D341Med (cell line): ENCODE results near the gene YBEY.

ENCODE experiments used
- DNase-seq: peaks from one replicate; pipeline ENCODE4 v3.0.0; 2012; ENCODE audit warnings: low spot score

YBEY gene

DNA sequence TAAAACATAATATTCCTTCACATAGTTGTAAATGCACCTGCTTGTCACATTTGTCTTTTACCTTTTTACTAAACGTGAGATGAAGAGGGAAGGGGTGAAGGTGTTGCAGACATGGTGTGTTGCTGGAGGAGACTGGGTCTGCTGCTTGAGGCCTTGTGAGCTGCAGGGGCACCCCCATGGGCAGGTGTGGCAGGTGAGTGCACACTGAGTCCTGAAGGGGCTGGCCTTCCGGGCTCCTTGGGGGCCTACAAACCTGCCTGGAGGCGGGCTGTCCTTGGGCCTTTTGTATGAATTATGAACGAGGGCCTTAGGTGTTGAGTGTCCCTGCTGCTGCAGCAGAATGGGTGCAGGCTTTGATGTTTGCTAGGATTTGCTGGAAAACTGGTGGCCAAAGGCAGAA, 41.6 kb downstream of the YBEY start:
- DNase-seq, result no peak

DNA sequence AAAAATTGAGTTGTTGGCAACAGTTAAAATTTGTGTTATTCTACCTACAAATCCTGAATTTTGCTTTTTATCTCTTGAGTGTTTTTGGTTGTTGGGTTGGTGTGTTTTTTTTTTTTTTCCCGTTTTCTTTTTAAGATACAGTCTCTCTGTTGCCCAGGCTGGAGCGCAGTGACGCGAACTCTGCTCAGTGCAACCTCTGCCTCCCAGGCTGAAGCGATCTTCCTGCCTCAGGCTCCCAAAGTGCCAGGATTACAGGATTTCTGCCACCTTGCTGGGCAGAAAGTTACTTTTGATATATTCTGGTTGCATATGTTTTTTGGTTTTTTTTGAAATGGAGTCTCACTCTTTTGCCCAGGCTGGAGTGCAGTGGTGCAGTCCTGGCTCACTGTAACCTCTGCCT, 42.0 kb downstream of the YBEY start:
- no peak for DNase-seq

DNA sequence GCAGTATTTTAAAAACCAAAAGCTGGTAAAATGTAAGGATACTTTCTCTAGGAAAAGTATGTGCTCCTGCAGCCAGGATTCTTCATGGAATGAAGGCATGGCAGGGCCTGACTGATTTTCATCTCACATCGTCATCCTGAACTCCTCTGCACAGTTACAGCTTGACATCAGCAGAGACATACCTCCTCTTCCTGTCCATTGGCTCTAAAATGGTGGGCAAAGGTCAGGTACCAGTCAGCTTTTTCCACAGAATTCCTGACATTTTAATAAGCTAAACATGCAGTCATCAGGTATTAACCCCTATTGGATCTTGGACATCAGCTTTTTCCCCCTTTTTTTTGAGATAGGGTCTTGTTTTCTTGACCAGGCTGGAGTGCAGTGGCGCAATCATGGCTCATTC, 43.7 kb downstream of the YBEY start:
- no peak for DNase-seq

DNA sequence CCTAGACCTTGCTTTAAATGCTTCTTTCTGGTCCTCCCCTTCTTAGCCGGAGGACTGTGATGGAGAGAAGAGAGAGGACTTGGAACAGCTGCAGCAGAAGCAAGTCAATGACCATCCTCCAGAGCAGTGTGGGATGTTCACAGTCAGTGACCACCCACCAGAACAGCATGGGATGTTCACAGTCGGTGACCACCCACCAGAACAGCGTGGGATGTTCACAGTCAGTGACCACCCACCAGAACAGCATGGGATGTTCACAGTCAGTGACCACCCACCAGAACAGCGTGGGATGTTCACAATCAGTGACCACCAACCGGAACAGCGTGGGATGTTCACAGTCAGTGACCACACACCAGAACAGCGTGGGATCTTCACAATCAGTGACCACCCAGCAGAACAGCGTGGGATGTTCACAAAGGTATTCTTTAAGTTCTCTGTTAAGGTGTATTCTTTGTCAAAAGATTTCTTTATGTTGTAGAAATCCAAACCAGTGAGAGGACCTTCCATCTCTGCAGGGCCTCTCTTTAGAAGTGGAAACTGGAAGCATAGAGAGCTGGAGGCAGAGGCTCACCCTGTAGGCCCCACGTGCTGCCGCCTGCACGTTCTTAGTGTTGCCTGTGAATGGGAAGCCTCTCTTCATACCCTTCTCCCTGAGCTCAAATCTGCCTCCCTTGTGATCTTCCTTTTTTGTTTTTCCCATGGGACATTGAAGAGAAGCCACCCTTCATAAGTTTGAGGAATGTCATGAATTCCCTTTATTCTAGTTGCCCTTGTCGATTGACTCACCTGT, 48.4 kb downstream of the YBEY start:
- DNase-seq, result no peak

DNA sequence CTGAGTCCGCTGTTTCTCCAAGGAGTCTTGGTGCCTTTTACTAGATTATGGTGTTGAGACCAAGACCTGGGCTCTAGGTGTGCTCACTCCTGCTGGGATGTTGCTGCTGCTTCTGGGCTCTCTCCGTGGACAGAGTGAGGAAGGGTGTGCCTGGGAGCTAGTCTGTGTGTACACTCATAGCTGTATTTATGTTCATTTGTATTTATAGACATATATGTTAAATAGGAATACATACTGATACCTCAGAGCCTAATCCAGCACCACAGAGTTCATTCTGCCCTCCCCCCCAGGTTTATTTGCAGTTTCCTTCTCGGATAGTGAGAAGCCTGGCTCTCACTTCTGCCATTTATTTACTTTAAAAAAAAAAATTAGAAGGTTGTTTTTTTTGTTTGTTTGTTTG, 50.5 kb downstream of the YBEY start:
- DNase-seq, result no peak

- no peak for DNase-seq
Measured at GRCh38 chr21:46340998-46341397, 54.9 kb downstream of the YBEY start.

DNA sequence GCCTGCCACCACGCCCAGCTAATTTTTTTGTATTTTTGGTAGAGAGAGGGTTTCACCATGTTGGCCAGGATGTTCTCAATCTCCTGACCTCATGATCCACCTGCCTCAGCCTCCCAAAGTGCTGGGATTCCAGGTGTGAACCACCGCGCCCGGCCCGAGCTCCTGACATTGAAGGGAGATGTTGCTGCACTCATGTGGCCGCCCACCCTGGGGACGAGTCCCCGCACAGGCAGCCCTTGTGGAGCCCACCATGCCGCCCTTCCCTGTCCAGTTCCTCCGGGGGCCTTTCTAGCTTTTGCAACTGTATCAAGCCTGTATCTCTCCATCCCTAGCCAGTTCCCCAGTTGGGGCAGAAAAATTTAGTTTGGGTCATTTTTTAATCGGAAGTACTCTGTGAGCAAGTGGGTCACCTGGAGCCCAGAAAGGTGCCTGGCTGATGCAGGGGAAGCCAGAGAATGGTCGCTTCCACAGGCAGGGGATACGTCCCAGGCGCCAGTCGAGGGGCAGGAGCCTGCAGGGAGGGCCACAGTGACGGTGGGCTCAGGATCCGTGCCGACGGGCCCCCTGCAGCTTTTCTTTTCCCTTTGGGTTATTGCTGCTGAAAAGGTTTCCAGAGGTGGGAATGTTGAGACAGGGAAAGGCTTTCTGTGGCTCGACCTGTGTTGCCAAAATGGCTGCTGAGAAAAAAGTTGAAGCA, 58.2 kb downstream of the YBEY start:
- no peak for DNase-seq

DNA sequence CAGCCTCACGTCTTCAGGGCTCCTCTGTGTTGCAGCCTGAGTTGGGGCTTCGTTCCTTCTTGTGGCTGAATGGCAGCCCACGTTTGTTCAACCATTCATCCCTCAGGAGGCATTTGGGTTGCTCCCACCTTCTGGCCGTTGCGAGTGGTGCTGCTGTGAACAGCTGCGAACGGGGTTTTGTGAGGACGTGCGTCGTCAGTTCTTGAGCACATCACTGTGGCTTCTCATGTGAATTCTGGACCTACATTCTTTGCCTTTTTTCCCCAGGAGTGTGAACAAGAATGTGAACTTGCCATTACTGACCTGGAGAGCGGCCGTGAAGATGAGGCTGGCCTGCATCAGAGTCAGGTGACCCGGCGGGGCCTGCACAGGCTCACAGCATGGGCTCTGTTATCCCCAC, 59.7 kb downstream of the YBEY start:
- DNase-seq, result no peak

GRCh38 chr21:46346296-46347202, 60.4 kb downstream of the YBEY start:
- DNase-seq, result peak; percentile 25

DNA sequence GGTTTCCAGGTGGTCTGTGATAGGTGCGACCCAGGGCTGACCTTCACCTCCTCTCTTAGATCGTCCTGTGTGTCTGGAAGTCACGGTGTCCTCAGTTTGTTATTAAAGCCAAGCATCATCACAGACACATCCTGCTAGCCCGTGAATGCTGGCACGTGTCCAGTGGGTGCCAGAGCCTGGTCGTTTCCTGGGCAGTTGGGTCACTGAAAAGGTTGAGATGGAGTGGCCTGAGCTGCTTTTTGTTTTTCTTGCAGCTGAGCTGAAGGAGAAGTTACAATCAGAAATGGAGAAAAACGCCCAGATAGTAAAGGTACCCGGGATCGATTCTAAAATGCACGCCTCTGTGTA, 61.0 kb downstream of the YBEY start:
- no peak for DNase-seq
